ENCODE data around the gene GPC6. TPM values are rescaled to one million over a fixed set of nuclear protein-coding genes. Genes with fewer than 3 reads are reported as not detected.
"Not testable (repeated sequence)": the region's sequence is repeated elsewhere in the genome, so short reads cannot be mapped to it uniquely, and the experiment has no call there.

Gene GPC6
- total RNA-seq, 1 donor from 2014 or later, result 13.8 TPM

DNA sequence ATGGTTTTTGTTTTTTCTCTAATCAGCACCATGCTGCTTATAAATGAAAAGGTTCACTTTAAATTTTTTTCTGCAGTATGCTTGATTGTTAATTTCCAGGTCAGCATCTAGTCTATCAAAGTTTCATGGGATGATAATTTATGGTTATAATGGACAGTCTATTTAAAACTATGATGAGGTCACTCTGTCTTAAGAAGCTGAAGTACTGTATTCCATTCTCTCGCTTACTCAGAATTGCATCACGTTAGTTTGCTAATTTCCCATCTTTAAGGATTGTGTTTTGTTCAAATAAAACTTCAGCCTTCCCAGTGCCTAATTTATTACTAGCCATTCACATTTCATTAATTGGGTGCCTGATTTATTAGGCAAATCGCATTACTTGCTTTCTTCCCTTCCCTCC is 94.3 kb downstream of the GPC6 start:
- Histone ChIP-seq H3K9me3 (no peaks in the 10 kb centered on the region), H3K36me3 (no peaks in the 10 kb centered on the region), H3K27me3 (no peaks in the 10 kb centered on the region), H3K27ac (no peak overlapping the region), H3K4me1 (no peaks in the 10 kb centered on the region), H3K4me3 (no peak overlapping the region)
- TF ChIP-seq POLR2AphosphoS5 (IDR thresholded peaks at IDR 0.05; ENCODE audit: insufficient read depth in 1 of 2, low read depth in 1 of 2) (no peak), POLR2A (IDR thresholded peaks at IDR 0.05) (no peak)
- TF ChIP-seq, protein P1, sequence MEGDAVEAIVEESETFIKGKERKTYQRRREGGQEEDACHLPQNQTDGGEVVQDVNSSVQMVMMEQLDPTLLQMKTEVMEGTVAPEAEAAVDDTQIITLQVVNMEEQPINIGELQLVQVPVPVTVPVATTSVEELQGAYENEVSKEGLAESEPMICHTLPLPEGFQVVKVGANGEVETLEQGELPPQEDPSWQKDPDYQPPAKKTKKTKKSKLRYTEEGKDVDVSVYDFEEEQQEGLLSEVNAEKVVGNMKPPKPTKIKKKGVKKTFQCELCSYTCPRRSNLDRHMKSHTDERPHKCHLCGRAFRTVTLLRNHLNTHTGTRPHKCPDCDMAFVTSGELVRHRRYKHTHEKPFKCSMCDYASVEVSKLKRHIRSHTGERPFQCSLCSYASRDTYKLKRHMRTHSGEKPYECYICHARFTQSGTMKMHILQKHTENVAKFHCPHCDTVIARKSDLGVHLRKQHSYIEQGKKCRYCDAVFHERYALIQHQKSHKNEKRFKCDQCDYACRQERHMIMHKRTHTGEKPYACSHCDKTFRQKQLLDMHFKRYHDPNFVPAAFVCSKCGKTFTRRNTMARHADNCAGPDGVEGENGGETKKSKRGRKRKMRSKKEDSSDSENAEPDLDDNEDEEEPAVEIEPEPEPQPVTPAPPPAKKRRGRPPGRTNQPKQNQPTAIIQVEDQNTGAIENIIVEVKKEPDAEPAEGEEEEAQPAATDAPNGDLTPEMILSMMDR (IDR thresholded peaks at IDR 0.05), result no peak
- DNase-seq (ENCODE audit: extremely low spot score in 2 of 2), result no peak
- intact Hi-C loops (cut with DNase I), result no loop called here

DNA sequence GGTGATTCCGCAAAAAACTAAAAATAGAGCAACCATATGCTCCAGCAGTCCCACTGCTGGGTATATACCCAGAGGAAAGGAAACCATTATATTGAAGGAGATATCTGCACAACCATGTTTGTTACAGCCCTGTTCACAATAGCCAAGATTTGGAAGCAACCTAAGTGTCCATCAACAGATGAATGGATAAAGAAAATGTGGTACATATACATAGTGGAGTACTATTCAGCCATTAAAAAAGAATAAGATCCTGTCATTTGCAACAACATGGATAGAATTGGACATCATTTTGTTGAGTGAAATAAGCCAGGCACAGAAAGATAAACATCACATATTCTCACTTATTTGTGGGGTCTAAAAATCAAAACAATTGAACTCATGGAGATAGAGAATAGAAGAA is 97.3 kb downstream of the GPC6 start:
- H3K36me3 ChIP-seq; intact Hi-C loops (cut with DNase I); H3K4me3 ChIP-seq; H3K9me3 ChIP-seq; DNase-seq (ENCODE audit: extremely low spot score in 2 of 2); H3K27ac ChIP-seq; H3K27me3 ChIP-seq; H3K4me1 ChIP-seq: not testable (repeated sequence)

GRCh38 chr13:93325303-93326233 is 99.0 kb downstream of the GPC6 start:
- TF ChIP-seq POLR2AphosphoS5 (IDR thresholded peaks at IDR 0.05; ENCODE audit: insufficient read depth in 1 of 2, low read depth in 1 of 2), result no peak
- TF ChIP-seq POLR2A (IDR thresholded peaks at IDR 0.05), result no peak
- TF ChIP-seq, protein P1 (IDR thresholded peaks at IDR 0.05), result no peak
- intact Hi-C loops (cut with DNase I), result no loop called here

DNA sequence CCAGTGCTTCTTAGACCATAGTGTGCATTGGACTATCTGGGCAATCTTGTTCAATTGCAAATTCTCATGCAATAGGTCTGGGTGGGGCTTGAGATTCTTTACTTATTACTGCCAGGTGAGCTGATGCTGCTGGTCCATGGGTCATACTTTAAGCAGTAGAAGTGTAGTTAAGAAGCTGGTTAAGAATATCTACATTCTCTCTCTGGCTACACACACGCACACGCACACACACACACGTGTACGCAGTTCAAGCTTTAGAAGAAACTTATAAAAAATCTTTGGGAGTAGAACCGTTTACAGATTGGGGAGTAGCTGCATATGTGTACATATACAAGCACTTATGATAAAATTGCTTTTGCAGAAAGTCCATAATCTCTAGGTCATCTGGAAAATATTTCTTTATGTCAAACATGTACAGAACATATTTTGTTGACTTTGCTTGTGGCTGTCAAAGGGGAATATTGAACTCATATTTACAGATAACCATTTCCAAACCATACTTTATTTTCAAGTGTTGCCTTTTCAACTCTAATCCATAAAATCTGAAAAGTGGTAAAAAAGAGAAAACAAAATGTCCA is 99.7 kb downstream of the GPC6 start:
- TF ChIP-seq, protein P1 (IDR thresholded peaks at IDR 0.05), result no peak
- no peak for TF ChIP-seq POLR2A (IDR thresholded peaks at IDR 0.05)
- no peak for TF ChIP-seq POLR2AphosphoS5 (IDR thresholded peaks at IDR 0.05; ENCODE audit: insufficient read depth in 1 of 2, low read depth in 1 of 2)
- Histone ChIP-seq H3K9me3 (no peaks in the 10 kb centered on the region), H3K4me3 (no peak overlapping the region), H3K27me3 (no peaks in the 10 kb centered on the region), H3K4me1 (peaks cover 10% of the 10 kb centered on the region), H3K27ac (no peak overlapping the region), H3K36me3 (no peaks in the 10 kb centered on the region)
- intact Hi-C loops (cut with DNase I), result no loop called here
- DNase-seq (ENCODE audit: extremely low spot score in 2 of 2), result no peak

More at GRCh38 chr13:93325303-93326233, 99.0 kb downstream of the GPC6 start:
- no peaks in the 10 kb centered on the region for H3K9me3 ChIP-seq
- H3K27me3 ChIP-seq, result no peaks in the 10 kb centered on the region
- peaks cover 10% of the 10 kb centered on the region for H3K4me1 ChIP-seq
- no peak overlapping the region for H3K27ac ChIP-seq
- H3K4me3 ChIP-seq, result no peak overlapping the region
- H3K36me3 ChIP-seq, result no peaks in the 10 kb centered on the region
- DNase-seq (ENCODE audit: extremely low spot score in 2 of 2), result no peak

GRCh38 chr13:93328943-93329342 is 102.3 kb downstream of the GPC6 start:
- no peak overlapping the region for H3K4me3 ChIP-seq
- no peaks in the 10 kb centered on the region for H3K9me3 ChIP-seq
- H3K4me1 ChIP-seq, result peaks cover 10% of the 10 kb centered on the region
- no peaks in the 10 kb centered on the region for H3K36me3 ChIP-seq
- no peaks in the 10 kb centered on the region for H3K27me3 ChIP-seq
- no peak overlapping the region for H3K27ac ChIP-seq
- TF ChIP-seq, protein P1 (IDR thresholded peaks at IDR 0.05), result no peak
- no peak for TF ChIP-seq POLR2AphosphoS5 (IDR thresholded peaks at IDR 0.05; ENCODE audit: insufficient read depth in 1 of 2, low read depth in 1 of 2)
- TF ChIP-seq POLR2A (IDR thresholded peaks at IDR 0.05), result no peak
- DNase-seq (ENCODE audit: extremely low spot score in 2 of 2), result no peak
- intact Hi-C loops (cut with DNase I), result no loop called here

All from vagina (tissue), 2 donors.